ENCODE measurements around the gene TBATA.

- TF ChIP-seq CTCF (IDR thresholded peaks at IDR 0.05), result no peak
- TF ChIP-seq POLR2AphosphoS5 (IDR thresholded peaks at IDR 0.05; ENCODE audit: low read depth, low read length), result no peak
Measured at GRCh38 chr10:70809726-70810125, 24.5 kb upstream of the TBATA start.
